Activated CD4-positive, CD25-positive, alpha-beta regulatory T cell treated with anti-CD3 and anti-CD28 coated beads, Interleukin-2, amount 50 U/mL, for 72 hours (primary cell): ENCODE results near the gene CTRB1.
"Not testable (repeated sequence)": the region's sequence is repeated elsewhere in the genome, so short reads cannot be mapped to it uniquely, and the experiment has no call there.

Source experiments
- DNase-seq: peaks from one replicate; pipeline ENCODE4 v3.0.0; 2021

The CTRB1 gene

DNA sequence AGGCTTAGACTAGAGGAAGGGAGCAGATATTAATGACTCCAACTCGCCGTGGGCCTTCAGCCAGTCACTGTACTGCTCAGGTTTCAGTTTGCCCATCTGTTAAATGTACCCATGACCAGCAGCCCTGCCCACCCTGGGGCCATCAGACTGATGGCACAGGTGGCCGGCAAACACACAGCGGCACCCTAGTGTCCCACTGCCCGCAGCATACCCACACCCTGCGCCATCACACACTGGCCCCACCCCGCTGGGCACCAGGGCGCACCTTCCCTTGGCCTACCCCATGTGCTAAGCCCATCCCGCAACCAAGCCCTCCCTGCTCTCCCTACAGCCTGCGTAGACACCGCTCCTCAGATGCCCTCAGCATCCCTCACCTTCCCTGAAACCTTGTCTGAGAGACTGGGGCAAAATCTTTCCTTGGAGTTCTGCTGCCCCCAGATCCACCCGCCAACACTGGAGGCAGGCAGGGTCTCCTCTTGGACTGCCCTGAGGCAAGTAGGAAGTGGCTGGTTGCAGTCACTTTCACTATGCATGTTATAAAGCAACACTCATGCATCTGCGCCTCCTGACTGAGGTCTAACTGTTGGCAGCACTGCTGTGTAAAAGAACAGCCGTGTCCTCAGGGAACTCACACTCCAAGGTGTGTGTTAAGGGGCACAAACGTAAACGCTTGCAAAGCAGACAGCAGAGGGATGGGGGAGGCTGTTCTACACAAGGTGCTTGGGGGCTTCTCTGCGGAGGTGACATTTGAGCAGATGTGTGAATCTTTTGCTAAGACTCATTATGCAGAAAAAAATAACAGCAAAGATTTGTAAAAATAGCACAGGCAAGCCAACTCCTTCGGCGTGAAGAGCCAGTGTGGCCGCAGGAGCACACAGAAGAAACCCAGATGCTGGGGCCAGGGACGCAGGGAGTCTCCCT is 39.4 kb downstream of the CTRB1 start:
- DNase-seq: no peak

DNA sequence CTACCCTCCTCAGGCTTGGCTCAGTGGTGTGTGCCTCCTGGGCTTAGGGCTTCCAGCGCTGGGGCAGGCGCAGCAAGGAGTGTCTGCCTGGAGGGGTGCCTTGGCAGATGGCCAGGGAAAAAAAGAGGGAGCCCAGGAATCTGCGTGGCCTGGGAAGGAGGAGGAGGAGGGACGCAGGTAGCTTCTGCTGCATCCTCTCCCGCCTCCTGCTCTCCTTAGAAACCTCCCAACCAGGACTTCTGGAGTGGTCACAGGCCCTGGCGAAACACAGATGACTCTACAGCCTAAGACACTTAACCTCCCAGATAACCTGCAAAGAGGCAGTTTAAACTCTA is 40.0 kb downstream of the CTRB1 start:
- no peak for DNase-seq

DNA sequence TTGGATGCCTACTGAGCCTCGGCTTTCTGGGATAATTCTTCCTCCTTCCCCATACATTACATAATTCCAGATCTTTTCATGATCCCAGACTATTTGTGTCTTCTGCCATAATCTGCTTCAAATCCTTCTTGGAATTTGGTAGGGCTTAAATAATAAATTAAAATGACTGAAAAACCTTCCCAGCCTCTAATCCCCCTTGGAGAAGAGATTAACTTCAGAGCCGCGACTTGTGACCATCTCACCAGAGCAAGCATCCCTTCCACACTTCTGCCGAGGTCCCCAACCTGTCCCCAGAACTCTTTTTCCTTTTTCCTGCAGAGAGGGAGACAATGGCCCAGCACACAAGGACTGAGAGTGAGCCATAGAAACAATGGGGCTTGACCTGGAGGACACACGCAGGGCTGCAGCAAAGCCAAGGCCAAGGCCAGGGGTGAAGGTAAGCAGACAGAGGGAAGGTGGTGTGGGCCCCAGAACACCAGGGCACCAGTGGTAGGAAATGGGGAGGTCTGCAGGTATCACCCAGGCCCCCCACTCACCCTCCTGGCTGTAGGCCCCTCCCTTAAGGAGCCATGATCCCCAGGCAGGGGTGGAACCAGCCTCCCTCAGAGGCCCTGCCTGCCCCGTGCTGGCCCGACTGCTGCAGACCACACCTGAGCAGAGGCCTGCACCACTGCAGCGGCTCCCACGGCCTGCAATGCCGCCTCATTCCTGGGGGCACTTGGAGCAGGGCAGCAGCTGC is 42.2 kb downstream of the CTRB1 start:
- no peak for DNase-seq

GRCh38 chr16:75261590-75262078 is 42.8 kb downstream of the CTRB1 start:
- DNase-seq: no peak

DNA sequence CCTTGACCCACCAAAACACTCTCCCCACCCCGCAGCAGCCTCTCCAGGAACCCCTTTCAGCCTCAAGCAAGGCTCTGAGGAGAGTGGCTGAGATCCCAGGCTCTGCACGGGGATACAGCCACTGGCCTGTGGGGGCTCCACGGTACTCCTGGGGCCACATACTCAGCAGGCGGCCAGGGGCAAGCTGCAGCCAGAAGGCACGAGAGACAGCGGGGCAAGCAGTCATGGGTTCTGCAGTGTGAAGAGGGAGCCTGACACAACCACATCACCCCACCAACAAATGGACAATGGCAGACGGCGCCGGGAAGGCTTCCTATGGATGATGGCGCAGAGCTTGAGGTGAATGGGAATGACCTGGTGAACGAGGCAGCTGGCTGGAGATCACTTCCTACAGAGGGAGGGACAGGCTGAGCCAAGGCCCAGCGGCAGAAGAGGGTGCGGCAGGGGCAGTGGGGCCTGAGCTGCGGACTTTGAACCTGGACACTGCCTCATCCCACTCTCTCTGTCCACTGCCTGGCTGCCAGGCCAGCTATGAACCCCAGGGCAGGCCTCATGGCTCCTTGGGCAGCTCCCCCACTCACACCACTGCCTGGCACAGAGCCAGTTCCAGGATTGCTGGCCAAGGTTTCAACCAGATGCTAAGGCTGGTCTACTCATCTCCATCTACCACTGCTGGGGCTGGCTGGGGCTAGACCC is 43.5 kb downstream of the CTRB1 start:
- DNase-seq: no peak

GRCh38 chr16:75262800-75263127 is 44.0 kb downstream of the CTRB1 start:
- DNase-seq: no peak

DNA sequence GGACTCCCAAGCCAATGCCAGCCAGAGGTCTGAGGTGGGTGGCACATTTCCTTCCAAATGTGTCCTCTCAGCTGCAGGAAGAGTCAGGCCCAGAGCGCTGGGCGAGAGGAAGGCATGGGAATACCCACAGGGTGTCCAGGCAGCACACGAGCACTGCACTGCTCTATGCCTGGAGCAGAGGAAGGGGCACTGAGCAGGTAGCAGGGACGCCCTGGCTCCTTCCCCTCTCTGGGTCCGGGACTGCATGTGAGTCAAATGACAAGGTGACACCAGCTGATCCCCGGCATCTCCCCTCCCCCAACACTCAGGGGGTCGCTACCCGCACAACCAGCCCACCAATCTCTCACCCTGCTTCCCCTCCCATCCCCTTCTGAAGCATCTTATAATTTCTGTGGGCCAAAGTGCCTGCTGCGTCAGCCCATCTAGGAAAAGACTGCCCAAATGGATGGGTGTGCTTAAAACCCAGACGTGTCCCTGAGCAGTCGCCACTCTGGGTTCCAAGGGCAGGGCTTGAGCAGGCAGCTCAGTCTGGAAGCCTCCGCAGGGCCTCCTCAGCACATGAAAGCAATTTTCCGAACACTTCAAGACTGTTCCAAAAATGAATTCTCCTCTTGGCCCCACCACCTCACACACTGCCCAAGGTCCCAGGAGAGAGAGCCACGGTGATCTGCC is 44.6 kb downstream of the CTRB1 start:
- no peak for DNase-seq

DNA sequence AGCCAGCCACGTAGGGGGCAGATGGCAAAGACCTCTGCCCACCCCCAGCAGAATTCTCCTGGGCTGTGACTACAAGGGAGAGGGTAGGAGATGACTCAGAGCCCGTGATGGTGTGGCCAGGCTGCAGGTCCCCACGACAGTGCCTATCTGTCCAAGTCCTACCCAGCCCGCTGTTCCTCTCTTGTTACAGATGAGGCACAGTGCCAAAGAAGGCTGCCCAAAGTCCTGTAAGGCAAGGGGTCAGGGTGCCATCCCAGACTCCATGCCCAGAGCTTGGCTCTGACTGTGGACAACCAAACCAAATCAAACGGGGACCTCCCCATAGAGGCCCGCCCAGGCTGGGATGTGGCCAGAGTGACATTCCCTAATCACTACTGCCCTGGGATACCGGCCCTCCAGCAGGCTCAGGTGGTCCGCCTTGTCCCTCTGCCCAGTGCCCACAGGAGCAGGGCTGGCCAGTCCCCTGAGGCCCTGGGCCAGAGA is 45.2 kb downstream of the CTRB1 start:
- no peak for DNase-seq

GRCh38 chr16:75264457-75264998 is 45.7 kb downstream of the CTRB1 start:
- no peak for DNase-seq

DNA sequence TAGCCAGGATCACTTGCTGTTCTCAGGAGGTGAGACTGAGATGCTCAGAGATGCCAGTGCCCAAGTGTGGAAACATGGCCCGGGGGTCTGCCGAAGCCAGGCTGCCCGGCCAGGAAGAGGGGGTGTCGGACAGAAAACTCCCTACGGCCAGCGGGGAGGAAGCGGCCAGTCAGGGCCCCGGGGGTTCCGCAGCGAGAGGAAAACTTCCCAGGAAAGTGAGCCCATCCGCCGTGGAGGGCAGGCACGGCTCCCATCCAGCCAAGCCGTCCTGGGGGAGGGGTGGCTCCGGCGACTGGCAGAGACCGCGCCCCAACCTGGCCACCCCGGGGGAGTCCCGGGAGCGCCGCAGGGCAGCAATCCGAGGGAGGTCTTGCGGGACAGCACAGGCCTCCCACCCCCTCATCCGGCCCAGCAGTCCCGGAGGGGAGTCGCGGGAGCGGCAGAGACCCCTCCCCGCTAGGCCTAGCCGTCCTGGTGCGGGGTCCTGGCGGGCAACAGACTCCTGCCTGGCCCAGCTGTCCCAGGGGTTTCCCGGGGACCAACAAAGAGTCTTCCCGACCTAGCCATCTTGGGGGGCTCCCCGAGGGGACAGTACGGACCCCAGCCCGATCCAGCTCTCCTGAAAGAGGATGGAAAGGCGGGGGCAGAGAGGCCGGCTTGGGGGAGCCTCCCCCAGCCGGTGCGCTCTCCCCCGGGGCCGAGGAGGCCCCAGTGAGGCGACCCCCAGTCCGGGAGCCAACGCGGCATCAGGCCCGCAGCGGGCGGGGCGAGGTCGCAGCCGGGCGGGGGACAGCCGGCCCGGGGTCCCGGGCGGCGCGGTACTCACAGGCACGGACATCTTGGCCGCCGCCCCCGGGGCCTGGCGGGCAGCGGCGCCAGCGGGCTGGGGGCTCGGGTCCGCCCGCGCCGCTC is 46.5 kb downstream of the CTRB1 start:
- no peak for DNase-seq

DNA sequence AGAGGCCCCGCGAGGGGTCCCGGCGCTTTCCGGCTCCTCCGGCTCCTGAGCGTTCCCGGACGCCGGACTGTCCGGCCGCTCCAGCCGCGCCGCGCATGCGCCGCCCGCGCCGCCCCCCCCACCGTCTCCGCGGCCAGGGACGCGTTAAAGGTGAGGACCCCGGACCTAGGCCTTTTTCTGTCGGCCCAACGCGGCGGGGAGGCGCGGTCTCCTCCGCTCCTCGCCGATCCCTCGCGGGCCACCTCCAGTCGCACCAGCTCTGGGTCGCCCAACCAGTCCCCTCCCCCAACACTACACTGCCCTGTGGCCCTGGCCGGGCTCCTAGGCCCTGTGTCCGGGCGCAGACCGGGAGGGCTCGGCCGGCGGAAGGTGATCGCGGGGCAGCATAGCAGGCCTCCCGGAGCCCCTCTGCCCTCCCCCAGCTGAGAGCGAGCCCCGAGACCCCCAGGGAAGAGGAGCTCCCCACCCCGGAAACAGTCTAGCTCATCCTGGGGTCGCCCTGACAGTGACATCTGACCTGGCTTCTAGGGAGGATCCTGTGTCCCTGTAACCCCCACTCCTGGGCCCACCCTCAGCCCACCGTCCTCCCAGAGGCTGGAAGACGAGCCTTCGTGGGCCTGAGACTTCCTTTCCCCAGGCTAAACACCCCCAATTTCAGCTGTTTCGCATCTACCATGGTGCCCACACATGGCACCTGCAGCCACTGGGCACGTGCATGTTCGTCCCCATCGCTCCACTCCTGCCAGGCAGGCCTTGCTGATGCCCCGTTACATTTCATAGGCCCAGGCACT is 47.3 kb downstream of the CTRB1 start:
- no peak for DNase-seq

DNA sequence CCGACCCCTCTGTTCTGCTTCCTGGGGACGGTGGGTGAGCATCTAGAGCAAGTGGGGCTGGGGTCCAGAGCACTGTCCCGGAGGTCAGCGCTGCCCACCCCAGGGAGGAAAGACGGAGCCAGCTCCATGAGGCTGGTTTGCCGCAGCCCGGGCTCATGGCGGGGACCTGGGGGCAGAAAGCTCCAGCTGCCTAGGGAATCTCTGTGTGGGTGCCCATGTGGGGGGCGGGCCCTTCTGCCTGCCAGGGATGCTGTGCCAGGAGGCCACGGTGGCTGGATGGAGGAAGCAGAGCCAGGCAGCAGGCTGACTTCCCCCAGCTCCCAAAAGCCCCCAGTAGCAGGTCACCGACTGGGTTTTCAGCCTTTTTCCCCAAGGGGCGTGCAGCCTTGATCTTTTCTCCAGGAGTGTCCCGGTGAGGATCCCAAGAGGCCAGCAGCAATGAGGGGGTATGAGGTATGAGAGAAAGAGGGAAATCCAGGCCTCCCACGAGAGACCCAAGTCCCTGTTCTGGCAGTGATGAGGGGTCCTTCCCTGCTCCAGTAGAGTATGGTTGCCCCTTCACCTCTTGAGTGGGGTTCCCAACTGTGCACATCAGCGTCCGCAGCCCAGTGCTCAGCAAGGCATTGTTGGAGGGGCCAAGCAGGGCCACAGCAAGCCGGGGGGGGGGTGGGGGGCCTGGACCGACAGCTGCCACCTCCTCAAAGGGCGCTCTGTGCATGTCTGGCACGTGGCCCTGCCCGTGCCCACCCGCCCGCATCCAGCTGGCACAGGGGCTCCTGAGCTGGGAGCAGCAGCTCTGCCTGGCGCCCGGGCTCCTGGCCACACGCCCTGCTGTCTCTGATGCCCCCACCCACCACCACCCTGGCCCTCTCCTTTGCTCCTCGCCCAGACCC is 48.2 kb downstream of the CTRB1 start:
- no peak for DNase-seq

DNA sequence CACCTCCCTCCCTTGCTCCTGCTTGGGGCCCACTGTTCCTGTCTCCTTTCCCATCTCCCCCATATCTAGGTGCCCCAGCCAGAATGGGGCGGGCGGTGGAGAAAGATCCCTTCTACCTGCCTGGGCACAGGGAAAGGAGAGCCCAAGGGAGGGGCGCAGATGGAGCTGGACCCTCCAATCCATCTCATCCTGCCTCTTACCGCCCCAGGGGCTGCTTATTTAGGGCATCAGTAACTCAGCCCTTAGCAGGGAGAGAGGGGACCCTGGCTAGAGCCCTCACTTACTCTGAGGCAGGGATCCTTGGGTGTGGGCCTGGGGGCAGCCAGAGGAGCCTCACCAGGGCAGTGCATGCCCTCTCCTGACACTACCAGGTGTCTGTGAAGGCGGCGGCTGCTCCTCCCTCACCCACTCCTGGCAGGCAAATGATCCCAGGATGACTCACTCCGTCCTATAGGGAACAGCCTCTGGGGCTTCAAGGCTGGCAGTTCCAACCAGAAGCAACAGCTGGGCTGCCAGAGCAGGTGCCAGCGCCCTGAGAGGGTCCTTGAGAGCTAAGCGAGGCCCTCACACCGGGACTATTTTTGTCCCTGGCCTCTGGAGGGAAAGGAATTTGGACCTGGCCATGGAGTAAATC is 49.0 kb downstream of the CTRB1 start:
- DNase-seq: no peak

DNA sequence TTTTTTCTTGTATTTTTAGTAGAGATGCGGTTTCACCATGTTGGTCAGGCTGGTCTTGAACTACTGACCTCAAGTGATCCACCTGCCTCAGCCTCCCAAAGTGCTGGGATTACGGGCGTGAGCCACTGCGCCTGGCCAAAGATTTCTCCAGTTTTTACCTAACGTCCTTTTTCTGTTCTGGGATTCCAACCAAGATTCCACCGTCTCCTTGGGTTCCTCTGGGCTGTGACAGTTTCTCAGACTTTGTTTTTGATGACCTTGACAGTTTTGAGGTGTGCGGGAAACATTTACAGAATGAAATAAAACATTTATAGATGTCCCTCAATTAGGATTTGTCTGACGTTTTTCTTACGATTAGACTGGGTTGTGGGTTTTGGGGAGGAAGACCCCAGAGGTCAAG is 50.6 kb downstream of the CTRB1 start:
- DNase-seq: not testable (repeated sequence)

DNA sequence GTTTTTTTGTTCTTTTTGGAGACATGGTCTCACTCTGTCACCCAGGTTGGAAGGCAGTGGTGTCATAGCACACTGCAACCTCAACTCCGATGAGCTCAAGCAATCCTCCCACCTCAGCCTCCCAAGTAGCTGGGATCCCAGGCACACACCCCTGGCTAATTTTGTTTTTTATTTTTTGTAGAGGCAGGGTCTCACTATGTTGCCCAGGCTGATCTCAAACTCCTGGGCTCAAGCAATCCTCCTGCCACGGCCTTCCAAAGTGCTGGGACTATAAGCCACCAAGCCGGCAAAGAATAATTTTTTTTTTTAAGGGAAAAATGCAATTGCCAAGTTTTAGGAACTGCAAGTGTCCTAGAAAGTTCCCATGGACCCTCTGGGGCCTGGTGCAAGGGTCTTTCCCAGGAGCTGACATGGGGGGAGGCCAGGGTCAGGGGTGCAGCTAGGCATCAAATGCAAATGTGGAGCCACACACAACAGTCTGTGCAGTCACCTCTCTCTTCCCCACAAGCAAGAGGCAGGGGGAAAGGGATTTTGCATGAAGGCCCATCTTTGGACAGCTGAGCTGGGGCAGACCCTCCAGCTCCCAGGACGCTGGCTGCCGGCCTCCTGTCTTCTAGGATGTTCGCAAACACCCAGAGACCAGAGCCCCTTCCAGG is 52.8 kb downstream of the CTRB1 start:
- no peak for DNase-seq

- DNase-seq: no peak
Measured at GRCh38 chr16:75272097-75272551, 53.3 kb downstream of the CTRB1 start.

- DNase-seq: not testable (repeated sequence)
Measured at GRCh38 chr16:75272629-75273028, 53.8 kb downstream of the CTRB1 start.
